ENCODE data around the gene PDGFC. TPM values are rescaled to one million over a fixed set of nuclear protein-coding genes. Genes with fewer than 3 reads are reported as not detected.

PDGFC gene
- total RNA-seq, 2 donors from 2014 or later: 19.1 to 21.8 TPM

DNA sequence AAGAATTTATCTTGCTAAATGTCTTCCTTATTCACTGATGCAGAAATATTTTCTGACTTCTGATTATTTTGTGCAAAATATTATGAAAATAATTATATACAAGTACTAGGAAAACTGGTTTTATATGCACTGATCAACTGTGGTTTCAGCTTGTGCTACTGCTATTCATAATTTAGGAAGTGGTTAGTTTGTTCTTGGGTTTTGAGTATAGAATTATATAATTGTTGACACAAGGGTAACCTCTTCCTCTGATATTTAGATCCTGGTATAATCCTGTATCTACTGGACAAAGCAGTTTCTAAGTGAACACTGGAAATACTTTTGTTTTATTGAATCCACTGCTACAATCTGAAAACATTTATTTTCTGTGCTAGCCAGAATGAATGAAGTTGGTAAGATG is 182.8 kb downstream of the PDGFC start:
- Histone ChIP-seq H3K4me3 (no peak overlapping the region), H3K27ac (no peak overlapping the region), H3K27me3 (no peaks in the 10 kb centered on the region), H3K4me1 (no peaks in the 10 kb centered on the region), H3K36me3 (replicated peaks in 1 of 2; ENCODE audit: insufficient read depth in 1 of 2, low read depth in 2 of 2) (no peaks in the 10 kb centered on the region), H3K9me3 (no peaks in the 10 kb centered on the region)
- no peak for DNase-seq
- TF ChIP-seq, protein P1, sequence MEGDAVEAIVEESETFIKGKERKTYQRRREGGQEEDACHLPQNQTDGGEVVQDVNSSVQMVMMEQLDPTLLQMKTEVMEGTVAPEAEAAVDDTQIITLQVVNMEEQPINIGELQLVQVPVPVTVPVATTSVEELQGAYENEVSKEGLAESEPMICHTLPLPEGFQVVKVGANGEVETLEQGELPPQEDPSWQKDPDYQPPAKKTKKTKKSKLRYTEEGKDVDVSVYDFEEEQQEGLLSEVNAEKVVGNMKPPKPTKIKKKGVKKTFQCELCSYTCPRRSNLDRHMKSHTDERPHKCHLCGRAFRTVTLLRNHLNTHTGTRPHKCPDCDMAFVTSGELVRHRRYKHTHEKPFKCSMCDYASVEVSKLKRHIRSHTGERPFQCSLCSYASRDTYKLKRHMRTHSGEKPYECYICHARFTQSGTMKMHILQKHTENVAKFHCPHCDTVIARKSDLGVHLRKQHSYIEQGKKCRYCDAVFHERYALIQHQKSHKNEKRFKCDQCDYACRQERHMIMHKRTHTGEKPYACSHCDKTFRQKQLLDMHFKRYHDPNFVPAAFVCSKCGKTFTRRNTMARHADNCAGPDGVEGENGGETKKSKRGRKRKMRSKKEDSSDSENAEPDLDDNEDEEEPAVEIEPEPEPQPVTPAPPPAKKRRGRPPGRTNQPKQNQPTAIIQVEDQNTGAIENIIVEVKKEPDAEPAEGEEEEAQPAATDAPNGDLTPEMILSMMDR (IDR thresholded peaks at IDR 0.05): no peak
- TF ChIP-seq POLR2A (IDR thresholded peaks at IDR 0.05): no peak
- no peak for ATAC-seq
- intact Hi-C loops (cut with DNase I): no loop called here

DNA sequence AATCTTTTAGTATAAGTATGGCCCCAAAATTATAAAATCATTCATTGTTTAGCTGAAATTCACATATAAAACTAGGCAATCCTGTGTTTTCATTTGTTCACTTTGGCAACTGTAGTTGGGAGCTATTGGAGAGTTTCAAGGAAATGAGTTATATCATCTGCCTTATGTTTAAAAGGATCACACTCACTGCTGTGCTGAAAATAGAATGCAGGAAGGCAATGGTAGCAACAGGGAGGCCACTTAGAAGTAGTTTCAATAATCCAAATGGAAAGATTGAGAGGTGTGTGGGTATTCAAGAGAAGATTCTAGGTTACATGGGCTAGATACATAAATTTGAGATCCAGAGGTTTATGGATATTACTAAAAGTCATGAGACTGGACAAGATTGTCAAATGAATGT is 184.9 kb downstream of the PDGFC start:
- no peak for TF ChIP-seq POLR2A (IDR thresholded peaks at IDR 0.05)
- TF ChIP-seq, protein P1 (IDR thresholded peaks at IDR 0.05): no peak
- H3K4me3 ChIP-seq: no peak overlapping the region
- H3K9me3 ChIP-seq: no peaks in the 10 kb centered on the region
- intact Hi-C loops (cut with DNase I): no loop called here
- no peaks in the 10 kb centered on the region for H3K4me1 ChIP-seq
- H3K27ac ChIP-seq: no peak overlapping the region
- DNase-seq (no peak), ATAC-seq (no peak)
- H3K27me3 ChIP-seq: no peaks in the 10 kb centered on the region
- no peaks in the 10 kb centered on the region for H3K36me3 ChIP-seq (replicated peaks in 1 of 2; ENCODE audit: insufficient read depth in 1 of 2, low read depth in 2 of 2)

DNA sequence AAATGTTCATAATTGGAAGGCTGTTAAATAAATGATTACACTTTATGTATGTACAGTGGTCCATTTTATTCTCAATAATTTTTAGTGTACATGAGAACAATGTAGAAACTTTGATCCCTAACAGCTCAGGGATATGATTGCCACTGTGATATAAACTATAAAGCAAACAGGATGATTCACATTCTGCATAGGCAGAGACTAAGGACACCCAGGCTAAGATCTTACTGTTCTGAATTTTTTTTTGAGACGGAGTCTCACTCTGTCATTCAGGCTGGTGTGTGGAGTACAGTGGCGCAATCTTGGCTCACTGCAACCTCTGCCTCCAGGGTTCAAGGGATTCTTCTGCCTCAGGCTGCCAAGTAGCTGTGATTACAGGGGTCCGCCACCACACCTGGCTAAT is 186.6 kb downstream of the PDGFC start:
- DNase-seq (no peak), ATAC-seq (no peak)
- WGBS, 2 donors: 86 to 87% methylated on average over 3 of the region's 3 CpGs
- Histone ChIP-seq H3K4me3 (no peak overlapping the region), H3K9me3 (no peaks in the 10 kb centered on the region), H3K36me3 (replicated peaks in 1 of 2; ENCODE audit: insufficient read depth in 1 of 2, low read depth in 2 of 2) (no peaks in the 10 kb centered on the region), H3K27me3 (no peaks in the 10 kb centered on the region), H3K27ac (no peak overlapping the region), H3K4me1 (no peaks in the 10 kb centered on the region)
- TF ChIP-seq, protein P1 (IDR thresholded peaks at IDR 0.05): no peak
- no peak for TF ChIP-seq POLR2A (IDR thresholded peaks at IDR 0.05)
- intact Hi-C loops (cut with DNase I): no loop called here

DNA sequence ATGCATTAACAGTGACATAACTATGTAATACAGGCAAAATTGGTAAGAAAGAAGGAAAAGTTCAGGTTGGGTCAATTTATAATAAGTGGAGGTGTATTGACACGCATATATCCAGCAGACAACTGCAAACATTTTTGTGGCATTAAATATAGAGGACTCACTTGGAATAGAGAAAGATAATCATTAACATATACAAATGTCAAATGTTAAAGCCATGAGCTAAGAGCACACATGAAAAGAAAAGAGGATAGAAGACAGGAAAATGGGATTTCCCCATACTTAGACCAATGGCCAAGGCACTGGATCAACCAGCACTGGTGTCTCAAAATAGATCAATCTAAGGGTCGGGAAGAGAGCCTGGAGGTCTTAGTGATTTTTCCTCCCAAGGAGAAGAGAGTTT is 187.6 kb downstream of the PDGFC start:
- no peaks in the 10 kb centered on the region for H3K9me3 ChIP-seq
- WGBS, 2 donors: 92 to 96% methylated on average over 2 of the region's 2 CpGs
- no peaks in the 10 kb centered on the region for H3K4me1 ChIP-seq
- no peak for DNase-seq
- TF ChIP-seq POLR2A (IDR thresholded peaks at IDR 0.05): no peak
- TF ChIP-seq, protein P1 (IDR thresholded peaks at IDR 0.05): no peak
- H3K4me3 ChIP-seq: no peak overlapping the region
- intact Hi-C loops (cut with DNase I): no loop called here
- ATAC-seq: no peak
- no peak overlapping the region for H3K27ac ChIP-seq
- no peaks in the 10 kb centered on the region for H3K27me3 ChIP-seq
- no peaks in the 10 kb centered on the region for H3K36me3 ChIP-seq (replicated peaks in 1 of 2; ENCODE audit: insufficient read depth in 1 of 2, low read depth in 2 of 2)

DNA sequence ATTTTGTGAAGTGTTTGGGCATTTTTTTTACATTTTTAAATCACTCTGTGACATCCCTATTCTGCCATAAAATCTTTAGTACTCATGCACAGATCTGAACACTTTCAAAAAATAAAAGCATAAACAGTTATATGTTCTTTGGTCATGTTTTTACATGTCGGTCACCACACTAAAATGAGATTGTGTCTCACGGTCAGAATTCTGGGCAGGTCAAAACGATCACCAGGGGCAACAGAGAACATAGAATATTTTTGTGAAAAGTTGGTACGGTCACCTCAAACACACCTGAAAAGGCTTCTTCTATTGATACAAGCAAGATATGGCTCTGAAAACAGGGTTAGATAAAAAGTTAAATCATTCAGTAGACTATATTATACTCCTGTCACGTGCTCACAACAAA is 189.1 kb downstream of the PDGFC start:
- ATAC-seq: no peak
- Histone ChIP-seq H3K36me3 (replicated peaks in 1 of 2; ENCODE audit: insufficient read depth in 1 of 2, low read depth in 2 of 2) (no peaks in the 10 kb centered on the region), H3K4me3 (no peak overlapping the region), H3K4me1 (no peaks in the 10 kb centered on the region), H3K27me3 (no peaks in the 10 kb centered on the region), H3K9me3 (no peaks in the 10 kb centered on the region), H3K27ac (no peak overlapping the region)
- DNase-seq: no peak
- no peak for TF ChIP-seq POLR2A (IDR thresholded peaks at IDR 0.05)
- TF ChIP-seq, protein P1 (IDR thresholded peaks at IDR 0.05): no peak
- intact Hi-C loops (cut with DNase I): no loop called here
- 90 to 91% methylated on average over 5 of the region's 5 CpGs for WGBS, 2 donors
